ENCODE results near the gene PLCB1. TPM values are rescaled to one million over a fixed set of nuclear protein-coding genes. Genes with fewer than 3 reads are reported as not detected.
"Not testable (repeated sequence)": the region's sequence is repeated elsewhere in the genome, so short reads cannot be mapped to it uniquely, and the experiment has no call there.

Gene PLCB1
- total RNA-seq, 1 donor from 2014 or later: 19.0 TPM

- DNase-seq (ENCODE audit: low spot score): no peak
Measured at GRCh38 chr20:8334641-8335040, 202.6 kb downstream of the PLCB1 start.

GRCh38 chr20:8335059-8335458 lies 203.0 kb downstream of the PLCB1 start:
- no peak for DNase-seq (ENCODE audit: low spot score)

- no peak for DNase-seq (ENCODE audit: low spot score)
Measured at GRCh38 chr20:8335495-8336195, 203.6 kb downstream of the PLCB1 start.

- no peak for DNase-seq (ENCODE audit: low spot score)
Measured at GRCh38 chr20:8339349-8339748, 207.3 kb downstream of the PLCB1 start.

GRCh38 chr20:8342391-8342790 lies 210.3 kb downstream of the PLCB1 start:
- no peak for DNase-seq (ENCODE audit: low spot score)

DNA sequence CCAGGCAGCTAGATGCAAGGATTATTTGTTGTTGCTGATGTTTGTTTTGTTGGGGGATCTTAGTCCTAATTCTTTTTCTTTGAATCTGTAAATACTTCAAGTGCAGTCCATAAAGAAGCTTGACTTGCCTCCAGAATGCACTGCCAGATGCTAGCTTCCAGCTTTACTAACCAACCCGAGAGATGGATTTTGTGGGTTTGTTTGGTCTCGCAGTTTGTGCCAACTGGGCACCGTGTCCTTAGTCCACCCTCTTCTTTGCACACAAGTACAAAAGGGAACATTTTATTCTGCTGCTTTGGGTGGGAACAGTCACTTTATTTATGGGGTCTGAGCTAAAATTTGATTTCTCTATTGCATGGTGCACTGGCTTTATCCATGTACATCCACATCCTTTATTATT lies 212.0 kb downstream of the PLCB1 start:
- no peak for DNase-seq (ENCODE audit: low spot score)

- no peak for DNase-seq (ENCODE audit: low spot score)
Measured at GRCh38 chr20:8344631-8345030, 212.6 kb downstream of the PLCB1 start.

DNA sequence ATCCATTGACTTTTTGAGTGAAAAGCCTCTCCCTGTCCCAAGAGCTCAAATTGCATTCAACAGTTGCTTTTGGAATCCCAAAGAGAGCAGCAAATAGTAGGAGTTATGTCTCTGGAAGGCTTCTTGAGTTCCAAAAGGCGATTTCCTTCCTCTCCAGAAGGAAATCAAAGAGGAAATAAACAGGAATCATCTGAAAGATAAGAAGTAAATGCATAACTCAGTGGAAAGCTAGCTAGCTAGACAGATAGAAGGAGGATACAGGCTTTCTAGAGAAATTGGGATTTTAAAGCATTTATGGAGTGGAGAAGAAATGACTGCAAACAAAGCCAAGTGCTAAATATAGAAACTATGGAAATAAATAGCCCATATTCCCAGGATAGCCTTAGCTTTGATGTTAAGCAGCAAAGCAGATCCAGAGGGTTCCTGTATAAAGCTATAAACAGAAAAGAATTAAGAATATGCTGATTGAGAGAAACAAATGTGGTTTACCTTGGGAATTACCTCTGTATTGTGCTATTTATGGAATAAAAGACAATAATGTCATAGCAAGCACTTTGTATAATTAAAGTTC lies 214.7 kb downstream of the PLCB1 start:
- no peak for DNase-seq (ENCODE audit: low spot score)

- not testable (repeated sequence) for DNase-seq (ENCODE audit: low spot score)
Measured at GRCh38 chr20:8350225-8350624, 218.2 kb downstream of the PLCB1 start.

DNA sequence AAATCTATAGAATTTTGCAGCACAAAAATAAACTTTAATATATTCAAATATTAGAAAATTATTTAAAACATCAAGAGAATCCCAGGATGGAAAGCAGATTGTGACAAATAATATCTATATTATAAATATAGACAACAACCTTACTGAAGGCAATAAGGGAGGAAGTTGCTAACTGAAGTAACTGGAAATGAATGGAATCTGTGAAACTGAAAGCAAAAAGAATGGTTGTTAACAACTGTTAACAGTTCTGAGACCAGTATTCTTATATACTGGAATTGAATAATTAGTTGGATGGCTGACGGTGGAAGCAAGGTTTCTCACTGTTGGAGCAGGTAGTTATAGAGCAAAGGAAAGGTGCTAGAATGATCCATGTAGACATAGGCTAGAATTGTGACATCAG lies 220.4 kb downstream of the PLCB1 start:
- DNase-seq (ENCODE audit: low spot score): no peak

GRCh38 chr20:8353512-8353911 lies 221.4 kb downstream of the PLCB1 start:
- no peak for DNase-seq (ENCODE audit: low spot score)

DNA sequence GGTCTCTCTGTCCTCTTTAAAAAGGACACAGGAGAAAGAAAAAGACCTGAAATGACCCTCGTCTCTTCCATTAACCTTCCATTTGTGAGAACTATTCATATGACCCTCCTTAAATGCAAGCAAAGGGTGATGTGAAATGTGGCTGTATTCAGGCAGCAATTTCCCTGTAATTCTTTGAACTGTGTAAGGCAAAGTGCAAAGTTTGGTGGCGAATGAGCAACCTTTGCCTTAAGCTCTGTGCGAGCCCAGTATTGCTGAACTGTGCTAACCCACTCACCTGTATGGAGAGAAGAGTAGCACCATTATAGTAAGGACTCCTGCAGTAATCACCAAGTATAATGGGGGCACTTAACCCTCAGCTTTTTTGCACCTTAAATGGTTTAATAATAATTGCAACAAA lies 223.4 kb downstream of the PLCB1 start:
- DNase-seq (ENCODE audit: low spot score): no peak

DNA sequence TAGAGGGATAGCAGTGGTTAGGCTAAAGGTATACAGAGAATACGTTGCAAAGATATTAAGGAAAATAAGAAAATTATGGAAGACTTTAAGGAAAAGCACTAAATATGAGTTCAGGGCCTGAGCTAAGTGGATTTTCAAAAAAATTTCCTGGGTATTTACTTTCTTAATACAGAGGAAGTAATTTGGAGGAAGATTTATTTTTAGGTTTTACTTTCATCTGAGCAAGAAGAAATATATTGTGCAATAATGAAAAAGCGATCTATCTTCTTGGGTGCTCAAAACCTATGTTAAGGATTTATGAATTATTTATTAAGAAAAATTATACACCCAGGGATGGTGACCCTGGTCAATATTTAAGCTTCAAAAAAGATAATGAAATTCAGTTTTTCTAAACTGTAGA lies 224.7 kb downstream of the PLCB1 start:
- DNase-seq (ENCODE audit: low spot score): no peak

- DNase-seq (ENCODE audit: low spot score): no peak
Measured at GRCh38 chr20:8357703-8358102, 225.6 kb downstream of the PLCB1 start.

- DNase-seq (ENCODE audit: low spot score): no peak
Measured at GRCh38 chr20:8360035-8360434, 228.0 kb downstream of the PLCB1 start.

DNA sequence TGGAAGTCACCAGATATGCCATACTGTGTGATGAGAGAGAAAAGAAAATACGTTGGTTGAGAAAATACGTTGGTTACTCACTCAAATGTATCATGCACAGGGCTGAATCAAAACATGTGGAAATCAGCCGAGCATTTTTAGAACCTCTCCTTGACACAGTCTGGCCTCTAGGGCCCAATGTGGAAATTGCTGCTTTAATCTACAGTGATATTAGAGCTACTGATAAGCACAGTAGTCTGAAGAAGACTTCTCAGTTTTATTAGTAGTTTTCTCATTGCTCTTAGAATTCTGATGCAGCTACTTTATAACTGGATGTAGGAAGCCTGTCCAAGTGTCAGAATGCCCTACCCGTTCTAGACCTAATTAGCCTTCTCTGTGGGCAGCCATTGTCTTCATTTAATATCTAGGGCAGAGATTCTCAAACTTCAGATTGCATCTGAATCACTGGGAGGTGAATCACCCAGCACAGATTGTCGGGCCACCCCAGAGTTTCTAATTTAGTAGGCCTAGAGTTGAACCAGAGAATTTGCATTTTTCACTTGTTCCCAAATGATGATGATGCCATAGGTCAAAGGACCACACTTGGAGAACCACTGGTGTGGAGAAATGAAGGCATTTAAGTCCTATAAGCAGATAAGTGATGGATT lies 229.1 kb downstream of the PLCB1 start:
- DNase-seq (ENCODE audit: low spot score): no peak

- DNase-seq (ENCODE audit: low spot score): no peak
Measured at GRCh38 chr20:8361779-8362178, 229.7 kb downstream of the PLCB1 start.

DNA sequence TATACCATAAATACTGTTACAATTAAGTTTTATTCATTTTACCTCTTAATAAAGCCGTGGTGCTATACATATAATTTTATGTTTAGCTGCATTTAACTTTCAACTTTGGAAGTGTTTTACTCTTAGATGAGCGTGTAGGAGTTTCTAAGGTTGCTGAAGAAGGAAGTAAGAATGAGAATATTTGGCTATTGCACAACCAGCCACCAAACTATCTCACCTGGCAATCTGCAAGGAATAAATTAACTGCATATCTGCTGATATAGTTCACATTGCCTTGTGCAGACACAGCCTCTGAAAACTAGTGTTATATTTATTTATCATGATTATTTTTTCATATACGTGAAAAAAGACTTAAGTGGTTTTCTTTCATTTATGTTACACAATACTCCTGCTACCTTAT lies 230.4 kb downstream of the PLCB1 start:
- DNase-seq (ENCODE audit: low spot score): no peak

- DNase-seq (ENCODE audit: low spot score): no peak
Measured at GRCh38 chr20:8363970-8364733, 232.1 kb downstream of the PLCB1 start.

GRCh38 chr20:8364734-8365078 lies 232.6 kb downstream of the PLCB1 start:
- DNase-seq (ENCODE audit: low spot score): no peak

DNA sequence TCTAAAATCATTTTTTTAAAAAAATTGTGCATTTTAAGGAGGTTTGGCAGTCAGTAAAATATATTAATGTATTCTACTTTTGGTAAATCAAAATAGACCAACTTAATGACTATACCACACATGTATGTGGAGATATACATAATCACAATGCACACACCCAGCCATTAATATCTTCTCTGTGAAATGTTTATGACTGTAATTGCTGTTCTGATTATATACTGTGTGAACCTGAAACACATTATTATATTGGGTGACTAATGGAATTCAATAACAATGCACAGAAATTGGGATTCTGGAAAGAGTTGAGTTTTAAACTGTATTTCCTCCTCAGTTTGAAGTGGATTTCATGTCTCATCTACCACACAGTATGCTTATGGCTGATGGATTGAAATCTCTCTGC lies 233.6 kb downstream of the PLCB1 start:
- DNase-seq (ENCODE audit: low spot score): no peak

DNA sequence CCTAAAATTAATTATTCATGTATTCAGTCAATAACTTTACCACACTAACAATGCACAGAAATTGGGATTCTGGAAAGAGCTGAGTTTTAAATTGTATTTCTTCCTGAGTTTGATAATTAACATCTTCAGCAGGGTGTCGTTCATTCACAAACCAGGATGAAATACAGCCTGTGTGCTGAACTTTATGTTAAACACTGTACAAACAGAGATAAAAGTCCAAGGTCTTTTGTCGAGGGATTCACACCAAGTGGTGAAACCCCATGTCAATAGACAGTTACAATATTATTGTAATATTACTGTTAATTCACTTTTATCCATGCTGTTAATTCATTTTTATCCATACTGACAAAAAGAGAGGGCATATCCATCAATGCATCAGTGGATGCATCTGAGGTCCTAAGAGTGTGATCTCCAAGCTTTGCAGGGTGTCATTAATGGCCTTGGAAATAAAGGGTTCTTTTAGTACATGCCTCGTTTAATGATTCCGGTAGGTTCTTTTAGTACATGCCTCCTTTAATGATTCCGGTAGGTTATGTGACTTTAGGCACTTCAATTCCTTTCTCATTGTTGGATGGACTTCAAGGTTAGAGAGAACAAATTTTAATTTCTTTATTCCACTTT lies 234.3 kb downstream of the PLCB1 start:
- DNase-seq (ENCODE audit: low spot score): no peak

Data from mucosa of gallbladder (tissue), 1 donor.